Prostate gland (tissue), 2 donors: Measurements from ENCODE around the gene CKB.

Source experiments
- CTCF ChIP-seq, 4 experiments: fragments of 200-600 bp in 2 of 4; fragments of 450-650 bp in 2 of 4; sonication (generic) in 2 of 4; IDR thresholded peaks; 1 replicate in 3 of 4; 2 replicates in 1 of 4; pipeline ENCODE4 v1.5.1; 2016 to 2019; ENCODE audit warnings: antibody characterized with exemption in 4 of 4, mild to moderate bottlenecking in 2 of 4, moderate library complexity in 2 of 4
- POLR2A ChIP-seq: fragments of 450-650 bp; IDR thresholded peaks from one replicate; pipeline ENCODE4 v1.6.1; 2016; ENCODE audit warnings: antibody characterized with exemption, mild to moderate bottlenecking
- POLR2AphosphoS5 ChIP-seq: sonication (generic); formaldehyde crosslinking; IDR thresholded peaks from one replicate; pipeline ENCODE4 v1.6.1; 2017; ENCODE audit warnings: antibody characterized with exemption

- TF ChIP-seq CTCF (IDR thresholded peaks at IDR 0.05) (peak in 2 of 4 experiments; percentile 45 to 50), POLR2A (peak; percentile 56), POLR2AphosphoS5 (peak; percentile 74)
Measured at GRCh38 chr14:103562429-103563225, 40.0 kb upstream of the CKB start, which contains the start of the genes BAG5 and COA8.
